Measurements from ENCODE around the gene MYOM1.

DNA sequence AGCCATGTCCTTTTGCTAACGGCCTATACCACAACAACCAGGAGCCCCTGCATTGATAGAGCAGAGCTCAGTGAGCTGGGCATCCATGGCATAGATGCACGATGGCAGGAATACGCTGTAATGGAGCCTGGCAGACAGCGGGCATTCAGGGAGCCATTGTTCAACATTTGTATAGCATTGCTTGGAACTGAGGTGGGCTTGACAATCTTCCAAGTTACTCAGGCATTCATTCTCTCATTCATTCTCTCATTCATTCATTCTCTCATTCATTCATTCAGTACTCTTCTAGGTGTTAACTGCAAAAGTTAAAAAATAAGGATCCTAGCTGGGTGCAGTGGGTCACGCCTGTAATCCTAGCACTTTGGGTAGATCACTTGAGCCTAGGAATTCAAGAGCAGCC, 62.7 kb downstream of the MYOM1 start:
- no peak for TF ChIP-seq BHLHE40 (IDR thresholded peaks at IDR 0.05; ENCODE audit: borderline replicate concordance)
- no peak for TF ChIP-seq SUZ12 (IDR thresholded peaks at IDR 0.05)
- no peak for TF ChIP-seq SP1 (IDR thresholded peaks at IDR 0.05)
- no peak for TF ChIP-seq ZNF384 (IDR thresholded peaks at IDR 0.05)
- TF ChIP-seq FOXK2 (IDR thresholded peaks at IDR 0.05) = no peak
- TF ChIP-seq TARDBP (IDR thresholded peaks at IDR 0.05) = no peak
- TF ChIP-seq, protein P1, sequence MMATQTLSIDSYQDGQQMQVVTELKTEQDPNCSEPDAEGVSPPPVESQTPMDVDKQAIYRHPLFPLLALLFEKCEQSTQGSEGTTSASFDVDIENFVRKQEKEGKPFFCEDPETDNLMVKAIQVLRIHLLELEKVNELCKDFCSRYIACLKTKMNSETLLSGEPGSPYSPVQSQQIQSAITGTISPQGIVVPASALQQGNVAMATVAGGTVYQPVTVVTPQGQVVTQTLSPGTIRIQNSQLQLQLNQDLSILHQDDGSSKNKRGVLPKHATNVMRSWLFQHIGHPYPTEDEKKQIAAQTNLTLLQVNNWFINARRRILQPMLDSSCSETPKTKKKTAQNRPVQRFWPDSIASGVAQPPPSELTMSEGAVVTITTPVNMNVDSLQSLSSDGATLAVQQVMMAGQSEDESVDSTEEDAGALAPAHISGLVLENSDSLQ (IDR thresholded peaks at IDR 0.05) = no peak
- TF ChIP-seq ELF4 (IDR thresholded peaks at IDR 0.05) = no peak
- no peak for TF ChIP-seq CTBP1 (IDR thresholded peaks at IDR 0.05; ENCODE audit: borderline replicate concordance)
- TF ChIP-seq FOXM1 (IDR thresholded peaks at IDR 0.05; ENCODE audit: borderline replicate concordance) = no peak
- no peak for TF ChIP-seq FOXA1 (IDR thresholded peaks at IDR 0.05)
- TF ChIP-seq NFRKB (IDR thresholded peaks at IDR 0.05) = no peak
